Measurements from ENCODE around the gene WDPCP.

- TF ChIP-seq CTCF (IDR thresholded peaks at IDR 0.05): no peak
- TF ChIP-seq POLR2AphosphoS5 (IDR thresholded peaks at IDR 0.05): no peak
Measured at GRCh38 chr2:63081404-63081803, 506.9 kb downstream of the WDPCP start.
